DND-41 (cell line): ENCODE results near the gene WDR7.
A peak's percentile ranks its signal among the peaks of the same experiment; 100 is the strongest.

ENCODE experiments used
- ATAC-seq: fragments of 200-7000 bp; cut with Tn5 transposase; 3 replicates; pipeline ENCODE4 v1.9.1; 2021; ENCODE audit warnings: low read depth; ENCODE audit not compliant: insufficient read depth
- DNase-seq: peaks from one replicate; pipeline ENCODE4 v3.0.0-alpha.2; 2020
- H2AFZ ChIP-seq: 2 replicates; pipeline ENCODE4 v1.6.0; 2012; ENCODE audit warnings: low read depth, low read length
- H3K27ac ChIP-seq: 2 replicates; pipeline ENCODE4 v1.5.1; 2012; ENCODE audit warnings: low read length, inconsistent platforms
- H3K27me3 ChIP-seq: fragments of 200-600 bp; sonication (generic); 2 replicates; pipeline ENCODE4 v1.6.0; 2012; ENCODE audit warnings: low read length, mild to moderate bottlenecking, inconsistent platforms; ENCODE audit not compliant: insufficient read depth, poor library complexity
- H3K36me3 ChIP-seq: 2 replicates; pipeline ENCODE4 v1.5.1; 2012; ENCODE audit warnings: low read length, inconsistent platforms; ENCODE audit not compliant: insufficient read depth
- H3K4me1 ChIP-seq: 2 replicates; pipeline ENCODE4 v1.5.1; 2012; ENCODE audit warnings: mild to moderate bottlenecking, low read length; ENCODE audit not compliant: insufficient read depth
- H3K4me2 ChIP-seq: 2 replicates; pipeline ENCODE4 v1.6.0; 2012; ENCODE audit warnings: mild to moderate bottlenecking, moderate library complexity, low read length, inconsistent platforms; ENCODE audit not compliant: insufficient read depth
- H3K4me3 ChIP-seq, 2 experiments: fragments of 200-600 bp in 1 of 2; shearing (Covaris generic) in 1 of 2; 2 replicates each; pipeline ENCODE4 v1.5.1; 2012 to 2016; ENCODE audit warnings: inconsistent platforms in 2 of 2, low read length in 2 of 2, mild to moderate bottlenecking in 2 of 2, low read depth in 1 of 2, moderate library complexity in 1 of 2
- H3K79me2 ChIP-seq: 2 replicates; pipeline ENCODE4 v1.6.0; 2012; ENCODE audit warnings: low read length, inconsistent platforms; ENCODE audit not compliant: insufficient read depth
- H3K9ac ChIP-seq: 2 replicates; pipeline ENCODE4 v1.6.0; 2012; ENCODE audit warnings: low read depth, mild to moderate bottlenecking, inconsistent platforms, low read length, moderate library complexity
- H3K9me3 ChIP-seq: 2 replicates; pipeline ENCODE4 v1.5.1; 2012; ENCODE audit warnings: low read length, moderate library complexity, mild to moderate bottlenecking, inconsistent platforms; ENCODE audit not compliant: insufficient read depth, severe bottlenecking
- H4K20me1 ChIP-seq: 2 replicates; pipeline ENCODE4 v1.6.0; 2012; ENCODE audit warnings: low read length; ENCODE audit not compliant: insufficient read depth
- EZH2 ChIP-seq: IDR thresholded peaks from 3 replicates; pipeline ENCODE4 v1.6.1; 2012; ENCODE audit warnings: borderline replicate concordance, low read depth, mild to moderate bottlenecking, moderate library complexity, low read length, inconsistent platforms; ENCODE audit not compliant: severe bottlenecking
- TF ChIP-seq, protein P1 (sequence below): IDR thresholded peaks from 2 replicates; pipeline ENCODE4 v1.5.1; 2012; ENCODE audit warnings: borderline replicate concordance, low read length, moderate library complexity, mild to moderate bottlenecking; ENCODE audit not compliant: poor library complexity, severe bottlenecking; ENCODE audit errors: extremely low read depth

The WDR7 gene

DNA sequence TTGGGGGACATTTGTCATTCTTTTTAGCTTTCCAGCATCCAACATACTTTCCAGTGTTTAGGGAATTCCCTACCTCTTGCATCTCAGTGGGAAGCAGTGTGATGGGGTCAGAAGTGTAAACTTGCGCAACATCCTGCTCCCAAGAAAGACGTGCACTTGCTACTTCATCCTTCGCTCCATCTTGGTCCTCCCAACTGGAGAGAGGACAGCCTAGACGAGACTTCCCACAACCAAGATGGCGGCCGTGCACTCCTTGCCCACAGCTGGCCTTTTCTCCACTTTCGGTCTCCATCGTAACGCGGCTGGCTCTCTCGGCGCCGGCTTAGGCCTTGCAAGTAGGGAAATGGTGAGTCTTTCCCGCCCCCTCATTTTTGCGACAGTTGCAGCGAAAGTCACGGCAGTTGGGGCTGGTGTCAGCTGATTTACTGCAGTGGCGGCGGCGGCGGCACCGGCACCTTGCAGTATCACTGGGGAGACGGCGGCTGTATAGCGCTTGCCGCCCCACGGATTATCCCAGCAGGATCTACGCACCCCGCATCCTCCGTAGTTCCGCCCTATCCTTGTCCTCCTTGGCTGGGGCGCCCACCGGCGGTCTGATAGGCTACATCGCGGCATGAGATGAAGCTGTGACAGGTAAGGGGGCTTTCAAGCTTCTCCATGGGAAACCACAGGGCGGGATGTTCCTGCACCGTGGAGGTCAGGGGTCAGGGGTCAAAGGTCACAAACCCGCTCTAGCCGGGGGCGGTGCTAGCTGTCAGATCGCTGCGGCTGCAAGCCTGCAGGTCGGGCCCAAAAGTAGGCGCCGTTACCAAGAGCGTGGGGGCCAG lies at the start of gene WDR7:
TSS of gene WDR7 (plus strand) at position 416 of the 827 bp plus-strand sequence. CDS start 21,157 bp downstream, outside the sequence.
- Histone ChIP-seq H3K27ac (peak within 1 kb of the TSS; percentile 93), H2AFZ (peak within 1 kb of the TSS; percentile 88), H3K4me1 (peaks cover 44% of the 10 kb centered on the region), H3K27me3 (no peaks in the 10 kb centered on the region), H4K20me1 (no peaks in the 10 kb centered on the region), H3K9me3 (no peaks in the 10 kb centered on the region), H3K36me3 (peaks cover 8% of the 10 kb centered on the region; the same call in 1 of the 2 replicates), H3K4me2 (peak within 1 kb of the TSS; percentile 79), H3K79me2 (peaks cover 64% of the 10 kb centered on the region), H3K9ac (peak within 1 kb of the TSS; percentile 71), H3K4me3 (peak within 1 kb of the TSS; percentile 66 to 72)
- ATAC-seq: peak; percentile 96
- TF ChIP-seq EZH2: no peak
- TF ChIP-seq, protein P1, sequence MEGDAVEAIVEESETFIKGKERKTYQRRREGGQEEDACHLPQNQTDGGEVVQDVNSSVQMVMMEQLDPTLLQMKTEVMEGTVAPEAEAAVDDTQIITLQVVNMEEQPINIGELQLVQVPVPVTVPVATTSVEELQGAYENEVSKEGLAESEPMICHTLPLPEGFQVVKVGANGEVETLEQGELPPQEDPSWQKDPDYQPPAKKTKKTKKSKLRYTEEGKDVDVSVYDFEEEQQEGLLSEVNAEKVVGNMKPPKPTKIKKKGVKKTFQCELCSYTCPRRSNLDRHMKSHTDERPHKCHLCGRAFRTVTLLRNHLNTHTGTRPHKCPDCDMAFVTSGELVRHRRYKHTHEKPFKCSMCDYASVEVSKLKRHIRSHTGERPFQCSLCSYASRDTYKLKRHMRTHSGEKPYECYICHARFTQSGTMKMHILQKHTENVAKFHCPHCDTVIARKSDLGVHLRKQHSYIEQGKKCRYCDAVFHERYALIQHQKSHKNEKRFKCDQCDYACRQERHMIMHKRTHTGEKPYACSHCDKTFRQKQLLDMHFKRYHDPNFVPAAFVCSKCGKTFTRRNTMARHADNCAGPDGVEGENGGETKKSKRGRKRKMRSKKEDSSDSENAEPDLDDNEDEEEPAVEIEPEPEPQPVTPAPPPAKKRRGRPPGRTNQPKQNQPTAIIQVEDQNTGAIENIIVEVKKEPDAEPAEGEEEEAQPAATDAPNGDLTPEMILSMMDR: peak; percentile 31
- DNase-seq: peak; percentile 97

- Histone ChIP-seq H3K27me3 (no peaks in the 10 kb centered on the region), H3K36me3 (peaks cover 61% of the 10 kb centered on the region), H3K9me3 (no peaks in the 10 kb centered on the region), H3K27ac (no peak overlapping the region), H3K4me1 (no peaks in the 10 kb centered on the region), H3K9ac (no peak overlapping the region), H2AFZ (no peak overlapping the region), H4K20me1 (peaks cover 3% of the 10 kb centered on the region; the same call in 1 of the 2 replicates), H3K4me3 (no peak overlapping the region), H3K79me2 (peaks cover 3% of the 10 kb centered on the region; the same call in 1 of the 2 replicates), H3K4me2 (no peak overlapping the region)
- TF ChIP-seq EZH2: no peak
- TF ChIP-seq, protein P1: no peak
- no peak for DNase-seq
- no peak for ATAC-seq
These were observed 44.5 kb upstream of the WDR7 start for GRCh38 chr18:56606618-56607017.

- ATAC-seq: no peak
- Histone ChIP-seq H2AFZ (no peak overlapping the region), H4K20me1 (no peaks in the 10 kb centered on the region), H3K36me3 (peaks cover 79% of the 10 kb centered on the region), H3K4me3 (no peak overlapping the region), H3K4me1 (no peaks in the 10 kb centered on the region), H3K27me3 (no peaks in the 10 kb centered on the region), H3K9ac (no peak overlapping the region), H3K79me2 (peaks cover 8% of the 10 kb centered on the region; the same call in 1 of the 2 replicates), H3K9me3 (no peaks in the 10 kb centered on the region), H3K4me2 (no peak overlapping the region), H3K27ac (no peak overlapping the region)
- TF ChIP-seq, protein P1: no peak
- no peak for TF ChIP-seq EZH2
- no peak for DNase-seq
These were observed 35.2 kb upstream of the WDR7 start for GRCh38 chr18:56615738-56616520.
